Endothelial cell of umbilical vein (primary cell): ENCODE results near the gene COL1A1. TPM values are rescaled to one million over a fixed set of nuclear protein-coding genes. Genes with fewer than 3 reads are reported as not detected.

ENCODE experiments used
- BruUV-seq: library from RNA; stranded (reverse); fragments of 400-500 nt; replicated peaks from 2 replicates; lab custom pipeline; 2021; lab: Mats Ljungman, UMichigan
- CTCF ChIA-PET: fragments of 300-600, 350-600 bp; sonication (Branson Sonifier 250); formaldehyde crosslinking; loops from one replicate; lab custom pipeline; 2021; ENCODE audit warnings: antibody characterized with exemption, inconsistent platforms; lab: Charles Lee
- POLR2A ChIA-PET: fragments of 300-600, 350-600 bp; sonication (Branson Sonifier 250); formaldehyde crosslinking; loops from one replicate; lab custom pipeline; 2021; ENCODE audit warnings: antibody characterized with exemption, inconsistent platforms; lab: Charles Lee
- DNase-seq: peaks from one replicate; pipeline ENCODE4 v3.0.0-alpha.2; 2011; ENCODE audit warnings: low read depth, low spot score
- FAIRE-seq: peaks from 2 replicates; lab custom pipeline; 2011; peaks lifted over from hg19 to GRCh38; lab: Jason Lieb, UNC
- H2AFZ ChIP-seq: 2 replicates; pipeline ENCODE4 v1.6.0; 2012; ENCODE audit warnings: low read depth, low read length, control low read depth, inconsistent platforms
- H3K27ac ChIP-seq: 2 replicates; pipeline ENCODE4 v1.5.1; 2011; ENCODE audit warnings: low read depth, mild to moderate bottlenecking, control low read depth, low read length, moderate library complexity; ENCODE audit not compliant: insufficient read depth
- H3K27me3 ChIP-seq, 2 experiments: 2 replicates each; pipeline versions ENCODE4 v1.6.0 to v1.6.1; 2011; ENCODE audit warnings: low read length in 2 of 2, mixed read lengths in 1 of 2; ENCODE audit not compliant: control insufficient read depth in 2 of 2, insufficient read depth in 2 of 2
- H3K36me3 ChIP-seq, 2 experiments: 2 replicates in 1 of 2; 3 replicates in 1 of 2; pipeline ENCODE4 v1.5.1; 2011; ENCODE audit warnings: low read length in 2 of 2, mild to moderate bottlenecking in 1 of 2, moderate library complexity in 1 of 2; ENCODE audit not compliant: control insufficient read depth in 2 of 2, insufficient read depth in 2 of 2; ENCODE audit errors: extremely low read depth in 1 of 2
- H3K4me1 ChIP-seq: 3 replicates; pipeline ENCODE4 v1.5.1; 2011; ENCODE audit warnings: mild to moderate bottlenecking, low read length; ENCODE audit not compliant: control insufficient read depth, insufficient read depth; ENCODE audit errors: extremely low read depth
- H3K4me2 ChIP-seq: 2 replicates; pipeline ENCODE4 v1.6.1; 2011; ENCODE audit warnings: low read length, control low read depth, mixed read lengths; ENCODE audit not compliant: insufficient read depth
- H3K4me3 ChIP-seq, 3 experiments: fragments of 200-600 bp in 1 of 3; sonication (generic), shearing (Covaris generic) in 1 of 3; replicated peaks in 1 of 3; 2 replicates each; pipeline ENCODE4 v1.5.1; 2011 to 2016; ENCODE audit warnings: control low read depth in 3 of 3, low read length in 3 of 3, mild to moderate bottlenecking in 2 of 3, inconsistent platforms in 1 of 3, low read depth in 1 of 3, moderate library complexity in 1 of 3; ENCODE audit not compliant: insufficient read depth in 1 of 3
- H3K79me2 ChIP-seq: 2 replicates; pipeline ENCODE4 v1.6.0; 2012; ENCODE audit warnings: low read length, inconsistent platforms; ENCODE audit not compliant: control insufficient read depth, insufficient read depth
- H3K9ac ChIP-seq: replicated peaks from 2 replicates; pipeline ENCODE3; 2011; ENCODE audit warnings: low read length, control low read depth; ENCODE audit not compliant: insufficient read depth; ENCODE audit errors: extremely low read depth
- H3K9me1 ChIP-seq: replicated peaks from 3 replicates; pipeline ENCODE4 v1.6.0; 2011; ENCODE audit warnings: mild to moderate bottlenecking, low read length; ENCODE audit not compliant: control insufficient read depth, insufficient read depth; ENCODE audit errors: extremely low read depth
- H3K9me3 ChIP-seq: replicated peaks from 2 replicates; pipeline ENCODE4 v1.5.1; 2012; ENCODE audit warnings: low read length, inconsistent platforms; ENCODE audit not compliant: control insufficient read depth, insufficient read depth
- H4K20me1 ChIP-seq: replicated peaks from 2 replicates; pipeline ENCODE3; 2011; ENCODE audit warnings: mild to moderate bottlenecking, low read length; ENCODE audit not compliant: control insufficient read depth, insufficient read depth; ENCODE audit errors: extremely low read depth
- CTCF ChIP-seq, 2 donors: IDR thresholded peaks; 1 replicate in 1 of 2; 2 replicates in 1 of 2; pipeline ENCODE4 v1.5.1; 2011; ENCODE audit warnings: low read length in 2 of 2, mild to moderate bottlenecking in 2 of 2, moderate library complexity in 2 of 2, control low read depth in 1 of 2, inconsistent platforms in 1 of 2, low read depth in 1 of 2; ENCODE audit not compliant: insufficient read depth in 1 of 2; ENCODE audit errors: extremely low read depth in 1 of 2
- EZH2 ChIP-seq: IDR thresholded peaks from 2 replicates; pipeline ENCODE4 v1.6.1; 2012; ENCODE audit warnings: borderline replicate concordance, low read depth, mild to moderate bottlenecking, moderate library complexity, low read length, inconsistent platforms; ENCODE audit not compliant: severe bottlenecking
- FOS ChIP-seq: IDR thresholded peaks from 2 replicates; pipeline ENCODE4 v1.6.1; 2011; ENCODE audit warnings: mild to moderate bottlenecking, low read length, moderate library complexity, borderline replicate concordance; ENCODE audit not compliant: insufficient read depth
- GATA2 ChIP-seq: IDR thresholded peaks from 2 replicates; pipeline ENCODE4 v1.7.0; 2011; ENCODE audit warnings: low read depth, mild to moderate bottlenecking, moderate library complexity, mixed read lengths, low read length; ENCODE audit not compliant: insufficient read length, insufficient read depth
- JUN ChIP-seq: IDR thresholded peaks from 2 replicates; pipeline ENCODE4 v1.6.1; 2011; ENCODE audit warnings: borderline replicate concordance, low read depth; ENCODE audit not compliant: insufficient read length, insufficient read depth
- MAX ChIP-seq: IDR thresholded peaks from 2 replicates; pipeline ENCODE4 v1.6.1; 2011; ENCODE audit not compliant: insufficient read depth, insufficient read length
- MYC ChIP-seq: IDR thresholded peaks from one replicate; pipeline ENCODE4 v1.6.1; 2011; ENCODE audit warnings: mild to moderate bottlenecking, low read depth, low read length
- POLR2A ChIP-seq: IDR thresholded peaks from 2 replicates; pipeline ENCODE4 v1.6.1; 2012; ENCODE audit warnings: low read depth, mild to moderate bottlenecking, control low read depth, low read length
- POLR2AphosphoS5 ChIP-seq: IDR thresholded peaks from 2 replicates; pipeline ENCODE4 v1.6.1; 2012; ENCODE audit warnings: low read depth, mild to moderate bottlenecking, control low read depth, low read length, moderate library complexity; ENCODE audit not compliant: insufficient read depth
- dilution Hi-C: fragments of 300-500 bp; cut with MboI; formaldehyde crosslinking; loops from one replicate; pipeline ENCODE4 v1.15.0; 2019; ENCODE audit warnings: low sequenced_read_pairs; ENCODE audit not compliant: extremely low pct_ligation_motif_present
- intact Hi-C: fragments of 100-400 bp; cut with micrococcal nuclease; formaldehyde crosslinking; loops from one replicate; pipeline ENCODE4 v1.10.0; 2022
- polyA plus RNA-seq, 4 experiments: library from polyadenylated mRNA; depleted of rRNA in 3 of 4; stranded (reverse) in 3 of 4; unstranded in 1 of 4; fragments of >200 nt; gene quantifications; 2 replicates each; pipeline versions ENCODE4 v1.2.1 to v1.2.3, GENCODE V29; 2011 to 2012; ENCODE audit warnings: missing spikeins in 1 of 4
- total RNA-seq: library from RNA; stranded (reverse); gene quantifications from 2 replicates; pipeline ENCODE4 v1.2.3, GENCODE V29; 2021

COL1A1 gene
- total and polyA plus RNA-seq, 2 donors (not counting 3 experiments of a cell fraction or from before 2014, with no cell fraction given) = 0.07 TPM

GRCh38 chr17:50148226-50149090, 53.0 kb downstream of the COL1A1 start:
- peak overlapping the region; percentile 82 for H3K4me2 ChIP-seq
- H3K36me3 ChIP-seq = peaks cover 0 to 16% of the 10 kb centered on the region in 2 experiments
- BruUV-seq = no TSS peak
- ChIA-PET POLR2A (no interaction called here), CTCF (interaction anchor here (1.0 to 4.1 kb wide), 5 partner anchors 8 to 31 kb away, joined by 3 to 21 read pairs (median 4); partner anchors contain the start of gene SAMD14)
- no peak overlapping the region for H2AFZ ChIP-seq
- H3K27ac ChIP-seq = peak overlapping the region; percentile 7
- H3K9me3 ChIP-seq = no peaks in the 10 kb centered on the region
- DNase-seq (no peak), FAIRE-seq (peak; percentile 57)
- H3K27me3 ChIP-seq = no peaks in the 10 kb centered on the region
- dilution Hi-C loops = no loop called here
- intact Hi-C loops = no loop called here
- TF ChIP-seq EZH2 (no peak), POLR2AphosphoS5 (no peak)
- no peaks in the 10 kb centered on the region for H3K9me1 ChIP-seq
- H3K9ac ChIP-seq = peak overlapping the region; percentile 45
- peak overlapping the region; percentile 63 to 82 (median 65) for H3K4me3 ChIP-seq
- H3K4me1 ChIP-seq = peaks cover 32% of the 10 kb centered on the region
- H3K79me2 ChIP-seq = peaks cover 66% of the 10 kb centered on the region
- no peaks in the 10 kb centered on the region for H4K20me1 ChIP-seq

GRCh38 chr17:50147841-50148225, 53.6 kb downstream of the COL1A1 start:
- Histone ChIP-seq H3K4me1 (peaks cover 34% of the 10 kb centered on the region), H3K4me3 (peak overlapping the region; percentile 63 to 82 (median 65)), H2AFZ (no peak overlapping the region), H3K4me2 (peak overlapping the region; percentile 82), H3K9me1 (no peaks in the 10 kb centered on the region), H3K9ac (peak overlapping the region; percentile 42), H4K20me1 (no peaks in the 10 kb centered on the region), H3K36me3 (peaks cover 0 to 19% of the 10 kb centered on the region in 2 experiments), H3K27ac (peak overlapping the region; percentile 19), H3K9me3 (no peaks in the 10 kb centered on the region), H3K79me2 (peaks cover 70% of the 10 kb centered on the region), H3K27me3 (no peaks in the 10 kb centered on the region)
- FAIRE-seq = peak; percentile 18
- CTCF ChIA-PET = interaction anchor here (1.0 to 4.1 kb wide), 5 partner anchors 8 to 31 kb away, joined by 3 to 21 read pairs (median 4); partner anchors contain the start of gene SAMD14
- DNase-seq = no peak
- no peak for TF ChIP-seq CTCF (IDR thresholded peaks at IDR 0.05; ENCODE audit: extremely low read depth in 1 of 2, insufficient read depth in 1 of 2, low read depth in 1 of 2, low read length in 2 of 2)
- no peak for TF ChIP-seq POLR2AphosphoS5
- no peak for TF ChIP-seq MYC
- TF ChIP-seq MAX = no peak
- no peak for TF ChIP-seq GATA2
- no peak for TF ChIP-seq FOS
- TF ChIP-seq JUN = no peak
- no peak for TF ChIP-seq POLR2A
- TF ChIP-seq EZH2 = no peak
- no TSS peak for BruUV-seq
- POLR2A ChIA-PET = no interaction called here
- dilution Hi-C loops = no loop called here
- intact Hi-C loops = no loop called here
